ENCODE data around the gene ITGB1BP1.

- TF ChIP-seq POLR2AphosphoS5 (IDR thresholded peaks at IDR 0.05; ENCODE audit: borderline replicate concordance, low read depth, low read length) (no peak), EZH2 (IDR thresholded peaks at IDR 0.05) (no peak), FOXP2 (optimal IDR thresholded peaks at IDR 0.05; ENCODE audit: control extremely low read depth, extremely low read length, insufficient read depth) (no peak)
Observed at GRCh38 chr2:9375857-9376428, 47.4 kb downstream of the ITGB1BP1 start.
